MV-4-11 (cell line): ENCODE measurements around the gene ZNF511.
"Not testable (repeated sequence)": the region's sequence is repeated elsewhere in the genome, so short reads cannot be mapped to it uniquely, and the experiment has no call there.

Experiments
- DNase-seq: peaks from one replicate; lab custom pipeline; 2025; lab: John Stamatoyannopoulos, UW

The ZNF511 gene

DNA sequence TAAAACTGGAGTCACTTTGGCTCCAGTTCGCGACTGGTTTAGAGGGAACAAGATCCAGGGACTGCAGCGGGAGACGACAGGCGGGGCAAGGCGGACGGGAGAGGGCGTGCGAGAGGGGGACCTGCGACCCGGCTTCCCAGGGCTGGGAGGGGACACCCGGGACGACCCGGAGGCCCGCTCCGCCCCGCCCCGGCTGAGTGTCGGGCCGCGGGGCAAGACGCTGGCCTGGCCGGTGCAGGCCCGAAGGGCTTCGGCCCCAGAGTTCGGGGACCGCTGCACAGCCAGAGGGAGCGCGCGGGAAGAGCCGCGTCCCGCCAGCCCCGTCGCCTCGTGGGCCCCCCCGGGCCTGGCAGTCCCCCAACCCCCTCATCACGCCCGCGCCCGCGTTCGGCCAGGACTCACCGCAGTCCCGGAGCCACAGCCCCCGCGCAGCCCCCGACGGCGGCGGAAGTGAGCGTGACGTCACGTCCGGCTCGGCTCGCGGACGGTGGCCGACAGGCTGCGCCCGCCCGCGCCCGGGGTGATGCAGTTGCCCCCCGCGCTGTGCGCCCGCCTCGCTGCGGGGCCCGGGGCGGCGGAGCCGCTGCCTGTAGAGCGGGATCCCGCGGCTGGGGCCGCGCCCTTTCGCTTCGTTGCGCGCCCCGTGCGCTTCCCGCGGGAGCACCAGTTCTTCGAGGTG lies at the start of gene ZNF511, which contains the start of gene TUBGCP2:
Gene ZNF511 (plus strand): TSS at position 494 of the 679 bp plus-strand sequence. CDS start 30 bp downstream, at position 524.
Gene TUBGCP2 (minus strand): TSS at position 452 of the 679 bp plus-strand sequence. CDS start 5,931 bp downstream, outside the sequence.
- DNase-seq: peak; percentile 77

GRCh38 chr10:133259602-133259989 lies 49.1 kb upstream of the ZNF511 start:
- no peak for DNase-seq

DNA sequence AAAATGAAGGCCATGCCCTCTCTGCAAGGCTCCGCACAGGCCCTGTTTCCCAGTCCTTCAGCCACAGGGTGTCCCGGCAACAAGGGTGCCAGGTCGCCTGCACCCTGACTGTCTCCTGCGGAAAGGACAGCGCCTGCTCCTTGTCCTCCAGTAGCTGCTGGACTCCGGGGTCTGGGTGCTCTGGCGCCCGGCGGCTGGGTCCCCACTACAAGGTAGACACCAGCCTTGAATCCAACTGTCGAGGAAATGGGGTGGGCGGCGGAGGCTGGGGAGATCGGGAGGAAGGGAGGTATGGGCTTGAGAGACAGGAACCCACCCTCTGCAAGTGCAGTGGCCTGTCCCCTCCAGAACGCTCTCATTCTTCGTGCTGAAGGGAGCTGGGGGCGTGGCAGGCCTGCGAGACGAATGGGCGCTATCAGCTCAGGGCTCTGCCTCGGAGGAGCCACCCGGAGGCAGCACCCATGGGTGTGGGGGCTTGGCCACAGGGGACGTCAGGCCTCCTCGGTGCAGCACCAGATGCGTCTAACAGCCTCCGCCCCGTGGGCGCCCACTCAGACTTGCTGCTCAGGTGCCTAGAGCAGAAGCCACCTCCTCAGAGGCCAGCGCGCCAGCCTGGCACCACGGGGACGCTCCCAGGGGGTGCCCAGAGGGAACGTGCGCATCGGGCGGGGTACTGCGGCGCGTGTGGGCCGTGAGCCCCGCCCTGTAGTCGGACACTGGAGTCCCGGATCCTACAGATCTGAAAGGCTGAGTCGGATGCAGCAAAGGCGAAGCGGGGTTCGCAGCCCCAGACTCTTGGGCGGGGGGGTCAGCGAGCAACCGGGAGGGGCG lies 47.6 kb upstream of the ZNF511 start:
- DNase-seq: peak; percentile 57

- peak; percentile 42 for DNase-seq
Measured at GRCh38 chr10:133261726-133262325, 46.9 kb upstream of the ZNF511 start.

DNA sequence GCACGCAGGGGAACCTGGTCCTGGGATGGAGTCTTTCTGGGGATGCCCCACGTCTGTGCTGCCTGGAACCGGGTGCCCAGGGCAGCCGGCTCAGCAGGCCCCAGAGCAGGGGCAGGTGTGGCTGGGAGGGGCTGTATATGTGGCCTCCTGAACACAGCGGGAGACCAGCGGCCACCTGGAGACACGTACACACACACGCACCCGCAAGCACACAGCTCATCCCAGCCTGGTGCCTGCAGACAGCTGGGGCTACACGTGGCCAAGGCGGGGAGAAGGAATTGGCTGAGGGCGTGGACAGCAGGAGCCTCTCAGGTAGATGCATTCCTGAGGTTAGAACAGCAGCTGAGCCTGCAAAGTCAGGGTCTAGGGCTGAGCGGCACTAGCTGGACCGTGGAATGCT lies 46.0 kb upstream of the ZNF511 start:
- DNase-seq: no peak

GRCh38 chr10:133263674-133264073 lies 45.0 kb upstream of the ZNF511 start:
- no peak for DNase-seq

GRCh38 chr10:133264461-133264860 lies 44.3 kb upstream of the ZNF511 start:
- peak; percentile 42 for DNase-seq

DNA sequence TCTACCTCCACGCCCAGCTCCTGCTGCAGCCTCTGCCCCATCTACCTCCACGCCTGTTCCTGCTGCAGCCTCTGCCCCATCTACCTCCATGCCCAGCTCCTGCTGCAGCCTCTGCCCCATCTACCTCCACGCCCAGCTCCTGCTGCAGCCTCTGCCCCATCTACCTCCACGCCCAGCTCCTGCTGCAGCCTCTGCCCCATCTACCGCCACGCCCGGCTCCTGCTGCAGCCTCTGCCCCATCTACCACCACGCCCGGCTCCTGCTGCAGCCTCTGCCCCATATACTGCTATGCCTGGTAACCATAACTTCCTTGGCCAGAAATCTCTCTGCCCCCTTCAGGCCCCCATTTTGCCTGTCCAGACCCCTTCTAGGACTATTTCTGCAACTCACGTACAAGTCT lies 43.7 kb upstream of the ZNF511 start:
- DNase-seq: not testable (repeated sequence)

- no peak for DNase-seq
Measured at GRCh38 chr10:133266056-133266795, 42.5 kb upstream of the ZNF511 start.

DNA sequence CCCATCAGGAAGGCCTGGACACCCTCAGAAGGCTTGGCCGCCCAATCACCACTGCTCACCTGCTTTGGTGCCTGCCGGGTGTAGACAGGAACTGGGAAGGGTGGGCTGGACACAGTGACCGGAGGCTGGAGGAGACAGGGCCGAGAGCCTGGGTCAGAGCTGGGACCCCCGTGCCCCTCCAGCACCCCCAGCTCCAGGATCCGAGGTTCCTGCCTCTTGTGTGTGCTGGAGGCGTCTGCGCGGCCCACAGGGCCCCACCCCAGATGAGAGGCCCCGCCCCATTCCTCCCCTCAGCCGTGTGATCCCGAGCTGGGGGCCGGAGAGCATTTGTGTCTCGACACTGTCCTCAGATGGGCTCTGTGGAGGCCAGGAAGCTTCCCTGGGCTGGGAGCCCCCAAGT lies 41.4 kb upstream of the ZNF511 start:
- DNase-seq: no peak

GRCh38 chr10:133267829-133268228 lies 40.9 kb upstream of the ZNF511 start:
- no peak for DNase-seq

GRCh38 chr10:133268532-133268931 lies 40.2 kb upstream of the ZNF511 start:
- DNase-seq: no peak

DNA sequence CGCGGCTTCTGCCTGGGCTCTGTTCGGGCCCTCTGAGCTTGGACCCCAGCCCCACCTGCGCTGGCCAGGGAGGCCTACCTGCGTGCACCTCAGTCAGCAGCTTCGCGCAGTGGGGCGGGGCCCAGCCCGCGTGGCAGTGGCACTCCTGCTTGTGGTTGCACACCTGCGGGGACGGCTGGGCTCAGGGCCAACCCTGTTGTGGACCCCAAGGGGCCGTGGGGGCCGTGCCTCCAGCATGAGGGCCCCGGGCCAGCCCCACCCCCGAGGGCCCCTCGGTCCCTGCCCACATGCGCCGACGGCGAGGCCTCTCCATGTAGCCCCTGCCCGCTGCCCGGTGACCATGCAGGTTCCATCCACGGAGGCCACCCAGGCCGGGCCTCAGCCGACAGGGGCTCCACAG lies 39.3 kb upstream of the ZNF511 start:
- DNase-seq: no peak

DNA sequence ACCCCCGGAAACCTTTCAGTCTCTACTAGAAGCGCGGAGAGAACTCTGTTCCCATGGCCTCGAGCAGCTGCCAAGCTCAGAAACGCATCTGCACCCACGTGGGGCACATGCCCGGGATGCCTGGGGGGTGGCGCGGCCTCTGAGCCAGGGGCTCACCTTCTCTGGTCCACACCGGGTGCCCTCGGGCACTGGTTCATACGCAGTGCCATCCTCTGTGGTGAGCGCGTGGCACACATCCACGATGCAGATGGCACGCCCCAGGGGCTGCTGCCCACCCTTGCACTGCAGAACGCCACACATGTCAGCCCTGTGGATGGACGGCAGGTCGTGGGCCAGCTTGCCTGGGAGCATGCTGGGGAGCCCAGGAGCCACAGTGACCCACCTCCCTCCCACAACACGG lies 38.5 kb upstream of the ZNF511 start:
- DNase-seq: no peak

- DNase-seq: no peak
Measured at GRCh38 chr10:133270773-133271297, 37.9 kb upstream of the ZNF511 start.

GRCh38 chr10:133271521-133272300 lies 37.0 kb upstream of the ZNF511 start:
- no peak for DNase-seq

DNA sequence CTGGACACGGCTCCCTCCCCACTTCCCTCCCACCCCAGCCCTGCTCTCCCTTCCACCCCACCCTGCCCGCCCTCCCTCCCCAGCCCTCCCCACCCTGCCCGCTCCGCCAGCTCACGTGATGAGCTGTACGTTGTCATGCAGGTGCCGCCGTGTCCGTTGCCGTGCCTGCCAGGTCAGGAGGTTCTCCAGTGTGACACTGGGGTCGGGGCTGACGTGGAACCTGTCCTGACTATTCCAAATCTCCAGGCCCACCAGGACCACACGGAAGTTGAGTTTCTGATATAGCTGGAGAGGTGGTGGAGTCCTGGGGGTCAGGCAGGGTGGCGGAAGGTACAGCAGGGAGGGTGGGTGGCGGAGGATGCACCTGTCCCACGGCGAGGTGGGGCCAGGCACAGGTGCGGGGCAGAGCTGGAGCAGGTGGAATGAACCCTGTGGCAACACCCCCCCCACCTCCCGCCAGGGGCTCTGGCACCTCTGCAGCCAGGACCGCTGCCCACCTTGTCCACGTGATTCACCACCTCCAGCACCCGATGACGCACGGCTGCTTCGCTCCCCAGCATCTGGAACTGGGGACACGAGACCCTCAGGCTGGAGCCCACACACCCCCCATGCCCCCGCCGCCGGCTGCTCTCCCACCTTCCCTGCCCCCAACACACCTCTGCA lies 36.3 kb upstream of the ZNF511 start:
- no peak for DNase-seq

GRCh38 chr10:133272964-133273420 lies 35.7 kb upstream of the ZNF511 start:
- DNase-seq: no peak

- no peak for DNase-seq
Measured at GRCh38 chr10:133273534-133274143, 35.1 kb upstream of the ZNF511 start.
